MCF 10A (cell line): Measurements from ENCODE around the gene TAS2R39. TPM values are rescaled to one million over a fixed set of nuclear protein-coding genes. Genes with fewer than 3 reads are reported as not detected.

ENCODE experiments used
- BruUV-seq: library from RNA; stranded (reverse); fragments of 400-500 nt; replicated peaks from 2 replicates; lab custom pipeline; 2021; lab: Mats Ljungman, UMichigan
- CTCF ChIA-PET: fragments of 300-600 bp; sonication (Branson Sonifier 250); formaldehyde crosslinking; extraction: SDS; loops from one replicate; lab custom pipeline; 2021; ENCODE audit warnings: antibody characterized with exemption, inconsistent platforms; lab: Yijun Ruan, JAX
- POLR2A ChIA-PET: fragments of 300-600, 350-650 bp; sonication (Branson Sonifier 250); formaldehyde crosslinking; extraction: SDS; loops from one replicate; lab custom pipeline; 2020; ENCODE audit warnings: antibody characterized with exemption, inconsistent platforms; lab: Yijun Ruan, JAX
- DNase-seq: peaks from one replicate; pipeline ENCODE4 v3.0.0-alpha.2; 2018; ENCODE audit not compliant: unreplicated experiment
- H3K27ac Mint-ChIP-seq: one replicate; pipeline ENCODE4 v1.8.0; 2022; ENCODE audit warnings: mild to moderate bottlenecking, low read depth, mixed read lengths; ENCODE audit not compliant: unreplicated experiment
- H3K27me3 Mint-ChIP-seq: one replicate; pipeline ENCODE4 v1.8.0; 2022; ENCODE audit warnings: mixed read lengths; ENCODE audit not compliant: insufficient read depth, unreplicated experiment
- H3K36me3 Mint-ChIP-seq: one replicate; pipeline ENCODE4 v1.8.0; 2022; ENCODE audit warnings: mild to moderate bottlenecking, moderate library complexity, mixed read lengths; ENCODE audit not compliant: insufficient read depth, unreplicated experiment
- H3K4me1 Mint-ChIP-seq: one replicate; pipeline ENCODE4 v1.8.0; 2022; ENCODE audit warnings: mixed read lengths; ENCODE audit not compliant: insufficient read depth, unreplicated experiment
- H3K4me3 Mint-ChIP-seq: one replicate; pipeline ENCODE4 v1.8.0; 2022; ENCODE audit warnings: mild to moderate bottlenecking, moderate library complexity, mixed read lengths; ENCODE audit not compliant: unreplicated experiment
- H3K9me3 Mint-ChIP-seq: one replicate; pipeline ENCODE4 v1.8.0; 2022; ENCODE audit warnings: mixed read lengths; ENCODE audit not compliant: unreplicated experiment
- CTCF ChIP-seq: fragments of 200-600 bp; IDR thresholded peaks from one replicate; pipeline ENCODE4 v1.8.0; 2022; ENCODE audit warnings: antibody characterized with exemption, mild to moderate bottlenecking; ENCODE audit not compliant: unreplicated experiment
- intact Hi-C: fragments of 100-400 bp; cut with micrococcal nuclease; formaldehyde crosslinking; loops from 2 replicates; pipeline ENCODE4 v1.14.1; 2022
- total RNA-seq: library from RNA; stranded (reverse); gene quantifications from 2 replicates; pipeline ENCODE4 v1.2.3, GENCODE V29; 2022

TAS2R39 gene
- total RNA-seq, 1 experiment from 2014 or later = not detected

GRCh38 chr7:143181349-143181748 is 1.9 kb upstream of the TAS2R39 start:
- DNase-seq = no peak
- H3K27me3 Mint-ChIP-seq = peaks cover 31% of the 10 kb centered on the region
- ChIA-PET POLR2A (no interaction called here), CTCF (interaction anchor here (0.6 to 1.0 kb wide), 2 partner anchors 34 to 359 kb away, joined by 3 to 5 read pairs; no protein-coding TSS in a partner anchor)
- H3K36me3 Mint-ChIP-seq = no peaks in the 10 kb centered on the region
- TF ChIP-seq CTCF = no peak
- peaks cover 10% of the 10 kb centered on the region for H3K9me3 Mint-ChIP-seq
- no TSS peak for BruUV-seq
- H3K4me1 Mint-ChIP-seq = no peaks in the 10 kb centered on the region
- intact Hi-C loops = no loop called here
- no peak overlapping the region for H3K4me3 Mint-ChIP-seq
- H3K27ac Mint-ChIP-seq = no peak overlapping the region

- DNase-seq = no peak
- ChIA-PET POLR2A (no interaction called here), CTCF (interaction anchor here (0.6 to 1.0 kb wide), 2 partner anchors 29 to 109 kb away, joined by 3 to 4 read pairs; no protein-coding TSS in a partner anchor)
- intact Hi-C loops = no loop called here
- TF ChIP-seq CTCF = no peak
- Mint-ChIP-seq H3K9me3 (no peaks in the 10 kb centered on the region), H3K36me3 (no peaks in the 10 kb centered on the region), H3K4me1 (no peaks in the 10 kb centered on the region), H3K4me3 (no peak overlapping the region), H3K27me3 (peaks cover 39% of the 10 kb centered on the region), H3K27ac (no peak overlapping the region)
- no TSS peak for BruUV-seq
These were observed 2.3 kb downstream of the TAS2R39 start for GRCh38 chr7:143185551-143185950.

- H3K27ac Mint-ChIP-seq = no peak overlapping the region
- no peak for TF ChIP-seq CTCF
- ChIA-PET POLR2A (no interaction called here), CTCF (interaction anchor here (0.6 to 1.7 kb wide), 2 partner anchors 180 to 189 kb away, joined by 3 to 6 read pairs; no protein-coding TSS in a partner anchor)
- no peaks in the 10 kb centered on the region for H3K36me3 Mint-ChIP-seq
- no peak for DNase-seq
- no peaks in the 10 kb centered on the region for H3K4me1 Mint-ChIP-seq
- intact Hi-C loops = no loop called here
- no TSS peak for BruUV-seq
- no peaks in the 10 kb centered on the region for H3K9me3 Mint-ChIP-seq
- H3K4me3 Mint-ChIP-seq = no peak overlapping the region
- H3K27me3 Mint-ChIP-seq = peaks cover 32% of the 10 kb centered on the region
These were observed 5.8 kb downstream of the TAS2R39 start for GRCh38 chr7:143188994-143189393.

- Mint-ChIP-seq H3K9me3 (peaks cover 7% of the 10 kb centered on the region), H3K4me1 (no peaks in the 10 kb centered on the region), H3K36me3 (no peaks in the 10 kb centered on the region), H3K4me3 (no peak overlapping the region), H3K27me3 (peaks cover 9% of the 10 kb centered on the region), H3K27ac (no peak overlapping the region)
- ChIA-PET CTCF (no interaction called here), POLR2A (no interaction called here)
- no peak for DNase-seq
- BruUV-seq = no TSS peak
- TF ChIP-seq CTCF = no peak
- intact Hi-C loops = no loop called here
These were observed 10.7 kb downstream of the TAS2R39 start for GRCh38 chr7:143193880-143194279.
